Measurements from ENCODE around the gene SFXN1. TPM values are rescaled to one million over a fixed set of nuclear protein-coding genes. Genes with fewer than 3 reads are reported as not detected.
"Not testable (repeated sequence)": the region's sequence is repeated elsewhere in the genome, so short reads cannot be mapped to it uniquely, and the experiment has no call there.

The SFXN1 gene
- polyA plus RNA-seq, 2 donors = 9.3 to 14.1 TPM

- 81 to 89% methylated on average over 1 of the region's 1 CpG for WGBS, 2 donors
- H3K4me3 ChIP-seq (ENCODE audit: low read depth in 1 of 2, low read length in 2 of 2) = no peak overlapping the region
- H3K27ac ChIP-seq (ENCODE audit: low read depth in 2 of 2, low read length in 1 of 2) = no peak overlapping the region
- peaks cover 3 to 15% of the 10 kb centered on the region in 2 donors for H3K36me3 ChIP-seq (ENCODE audit: control insufficient read depth in 2 of 2, insufficient read depth in 2 of 2, low read length in 1 of 2)
- H3K27me3 ChIP-seq (ENCODE audit: control insufficient read depth in 1 of 2, insufficient read depth in 2 of 2, low read length in 2 of 2) = no peaks in the 10 kb centered on the region
- H3K4me1 ChIP-seq (ENCODE audit: control insufficient read depth in 2 of 2, insufficient read depth in 2 of 2, low read length in 1 of 2) = no peaks in the 10 kb centered on the region
- no peaks in the 10 kb centered on the region for H3K9me3 ChIP-seq (ENCODE audit: control insufficient read depth in 2 of 2, insufficient read depth in 1 of 2, low read depth in 1 of 2, low read length in 1 of 2)
Measured at GRCh38 chr5:175524211-175524610, 45.9 kb downstream of the SFXN1 start.

- H3K27me3 ChIP-seq (ENCODE audit: control insufficient read depth in 1 of 2, insufficient read depth in 2 of 2, low read length in 2 of 2) = no peaks in the 10 kb centered on the region
- peaks cover 0 to 12% of the 10 kb centered on the region in 2 donors for H3K36me3 ChIP-seq (ENCODE audit: control insufficient read depth in 2 of 2, insufficient read depth in 2 of 2, low read length in 1 of 2)
- no peak overlapping the region for H3K27ac ChIP-seq (ENCODE audit: low read depth in 2 of 2, low read length in 1 of 2)
- no peaks in the 10 kb centered on the region for H3K9me3 ChIP-seq (ENCODE audit: control insufficient read depth in 2 of 2, insufficient read depth in 1 of 2, low read depth in 1 of 2, low read length in 1 of 2)
- no peak overlapping the region for H3K4me3 ChIP-seq (ENCODE audit: low read depth in 1 of 2, low read length in 2 of 2)
- 95 to 96% methylated on average over 6 of the region's 6 CpGs for WGBS, 2 donors
- no peaks in the 10 kb centered on the region for H3K4me1 ChIP-seq (ENCODE audit: control insufficient read depth in 2 of 2, insufficient read depth in 2 of 2, low read length in 1 of 2)
Measured at GRCh38 chr5:175526691-175527090, 48.3 kb downstream of the SFXN1 start.

- WGBS, 2 donors = 45 to 55% methylated on average over 2 of the region's 2 CpGs
- Histone ChIP-seq H3K4me1 (ENCODE audit: control insufficient read depth in 2 of 2, insufficient read depth in 2 of 2, low read length in 1 of 2) (peaks cover 0 to 2% of the 10 kb centered on the region in 2 donors), H3K27me3 (ENCODE audit: control insufficient read depth in 1 of 2, insufficient read depth in 2 of 2, low read length in 2 of 2) (no peaks in the 10 kb centered on the region), H3K36me3 (ENCODE audit: control insufficient read depth in 2 of 2, insufficient read depth in 2 of 2, low read length in 1 of 2) (peaks cover 0 to 3% of the 10 kb centered on the region in 2 donors), H3K4me3 (ENCODE audit: low read depth in 1 of 2, low read length in 2 of 2) (no peak overlapping the region), H3K27ac (ENCODE audit: low read depth in 2 of 2, low read length in 1 of 2) (no peak overlapping the region), H3K9me3 (ENCODE audit: control insufficient read depth in 2 of 2, insufficient read depth in 1 of 2, low read depth in 1 of 2, low read length in 1 of 2) (no peaks in the 10 kb centered on the region)
Measured at GRCh38 chr5:175531361-175531760, 53.0 kb downstream of the SFXN1 start.

- WGBS, 2 donors = 5 to 6% methylated on average over 32 of the region's 32 CpGs
- H3K4me1 ChIP-seq (ENCODE audit: control insufficient read depth in 2 of 2, insufficient read depth in 2 of 2, low read length in 1 of 2) = peaks cover 0 to 2% of the 10 kb centered on the region in 2 donors
- no peaks in the 10 kb centered on the region for H3K27me3 ChIP-seq (ENCODE audit: control insufficient read depth in 1 of 2, insufficient read depth in 2 of 2, low read length in 2 of 2)
- H3K27ac ChIP-seq (ENCODE audit: low read depth in 2 of 2, low read length in 1 of 2) = no peak overlapping the region
- no peaks in the 10 kb centered on the region for H3K36me3 ChIP-seq (ENCODE audit: control insufficient read depth in 2 of 2, insufficient read depth in 2 of 2, low read length in 1 of 2)
- no peak overlapping the region for H3K4me3 ChIP-seq (ENCODE audit: low read depth in 1 of 2, low read length in 2 of 2)
- H3K9me3 ChIP-seq (ENCODE audit: control insufficient read depth in 2 of 2, insufficient read depth in 1 of 2, low read depth in 1 of 2, low read length in 1 of 2) = no peaks in the 10 kb centered on the region
Measured at GRCh38 chr5:175534070-175534932, 55.9 kb downstream of the SFXN1 start.

GRCh38 chr5:175535331-175535730 lies 57.0 kb downstream of the SFXN1 start:
- not testable (repeated sequence) for H3K27ac ChIP-seq (ENCODE audit: low read depth in 2 of 2, low read length in 1 of 2); H3K4me3 ChIP-seq (ENCODE audit: low read depth in 1 of 2, low read length in 2 of 2); H3K27me3 ChIP-seq (ENCODE audit: control insufficient read depth in 1 of 2, insufficient read depth in 2 of 2, low read length in 2 of 2); H3K9me3 ChIP-seq (ENCODE audit: control insufficient read depth in 2 of 2, insufficient read depth in 1 of 2, low read depth in 1 of 2, low read length in 1 of 2); H3K4me1 ChIP-seq (ENCODE audit: control insufficient read depth in 2 of 2, insufficient read depth in 2 of 2, low read length in 1 of 2); H3K36me3 ChIP-seq (ENCODE audit: control insufficient read depth in 2 of 2, insufficient read depth in 2 of 2, low read length in 1 of 2)
- 78 to 87% methylated on average over 3 of the region's 3 CpGs for WGBS, 2 donors

GRCh38 chr5:175535796-175536195 lies 57.4 kb downstream of the SFXN1 start:
- 62 to 63% methylated on average over 3 of the region's 3 CpGs for WGBS, 2 donors
- no peaks in the 10 kb centered on the region for H3K27me3 ChIP-seq (ENCODE audit: control insufficient read depth in 1 of 2, insufficient read depth in 2 of 2, low read length in 2 of 2)

GRCh38 chr5:175538576-175538975 lies 60.2 kb downstream of the SFXN1 start:
- Histone ChIP-seq H3K27ac (ENCODE audit: low read depth in 2 of 2, low read length in 1 of 2) (no peak overlapping the region), H3K27me3 (ENCODE audit: control insufficient read depth in 1 of 2, insufficient read depth in 2 of 2, low read length in 2 of 2) (no peaks in the 10 kb centered on the region), H3K36me3 (ENCODE audit: control insufficient read depth in 2 of 2, insufficient read depth in 2 of 2, low read length in 1 of 2) (no peaks in the 10 kb centered on the region), H3K4me3 (ENCODE audit: low read depth in 1 of 2, low read length in 2 of 2) (no peak overlapping the region), H3K4me1 (ENCODE audit: control insufficient read depth in 2 of 2, insufficient read depth in 2 of 2, low read length in 1 of 2) (peaks cover 0 to 2% of the 10 kb centered on the region in 2 donors), H3K9me3 (ENCODE audit: control insufficient read depth in 2 of 2, insufficient read depth in 1 of 2, low read depth in 1 of 2, low read length in 1 of 2) (no peaks in the 10 kb centered on the region)
- 82 to 83% methylated on average over 5 of the region's 5 CpGs for WGBS, 2 donors

More at GRCh38 chr5:175535796-175536195, 57.4 kb downstream of the SFXN1 start:
- peaks cover 0 to 2% of the 10 kb centered on the region in 2 donors for H3K4me1 ChIP-seq (ENCODE audit: control insufficient read depth in 2 of 2, insufficient read depth in 2 of 2, low read length in 1 of 2)
- H3K36me3 ChIP-seq (ENCODE audit: control insufficient read depth in 2 of 2, insufficient read depth in 2 of 2, low read length in 1 of 2) = no peaks in the 10 kb centered on the region
- H3K9me3 ChIP-seq (ENCODE audit: control insufficient read depth in 2 of 2, insufficient read depth in 1 of 2, low read depth in 1 of 2, low read length in 1 of 2) = no peaks in the 10 kb centered on the region
- no peak overlapping the region for H3K27ac ChIP-seq (ENCODE audit: low read depth in 2 of 2, low read length in 1 of 2)
- H3K4me3 ChIP-seq (ENCODE audit: low read depth in 1 of 2, low read length in 2 of 2) = no peak overlapping the region

GRCh38 chr5:175539936-175540335 lies 61.6 kb downstream of the SFXN1 start:
- Histone ChIP-seq H3K4me3 (ENCODE audit: low read depth in 1 of 2, low read length in 2 of 2) (no peak overlapping the region), H3K27me3 (ENCODE audit: control insufficient read depth in 1 of 2, insufficient read depth in 2 of 2, low read length in 2 of 2) (no peaks in the 10 kb centered on the region)
- 86 to 87% methylated on average over 2 of the region's 2 CpGs for WGBS, 2 donors

GRCh38 chr5:175541264-175541663 lies 62.9 kb downstream of the SFXN1 start:
- Histone ChIP-seq H3K27ac (ENCODE audit: low read depth in 2 of 2, low read length in 1 of 2) (no peak overlapping the region), H3K27me3 (ENCODE audit: control insufficient read depth in 1 of 2, insufficient read depth in 2 of 2, low read length in 2 of 2) (no peaks in the 10 kb centered on the region), H3K4me3 (ENCODE audit: low read depth in 1 of 2, low read length in 2 of 2) (no peak overlapping the region), H3K4me1 (ENCODE audit: control insufficient read depth in 2 of 2, insufficient read depth in 2 of 2, low read length in 1 of 2) (no peaks in the 10 kb centered on the region), H3K9me3 (ENCODE audit: control insufficient read depth in 2 of 2, insufficient read depth in 1 of 2, low read depth in 1 of 2, low read length in 1 of 2) (no peaks in the 10 kb centered on the region), H3K36me3 (ENCODE audit: control insufficient read depth in 2 of 2, insufficient read depth in 2 of 2, low read length in 1 of 2) (no peaks in the 10 kb centered on the region)
- WGBS, 2 donors = 50 to 58% methylated on average over 4 of the region's 4 CpGs

More at GRCh38 chr5:175539936-175540335, 61.6 kb downstream of the SFXN1 start:
- Histone ChIP-seq H3K4me1 (ENCODE audit: control insufficient read depth in 2 of 2, insufficient read depth in 2 of 2, low read length in 1 of 2) (no peaks in the 10 kb centered on the region), H3K9me3 (ENCODE audit: control insufficient read depth in 2 of 2, insufficient read depth in 1 of 2, low read depth in 1 of 2, low read length in 1 of 2) (no peaks in the 10 kb centered on the region), H3K27ac (ENCODE audit: low read depth in 2 of 2, low read length in 1 of 2) (no peak overlapping the region), H3K36me3 (ENCODE audit: control insufficient read depth in 2 of 2, insufficient read depth in 2 of 2, low read length in 1 of 2) (no peaks in the 10 kb centered on the region)

All from esophagus (tissue), 2 donors.